Lower leg skin (tissue), 3 donors: ENCODE results near the gene IFT122.

Experiments
- CTCF ChIP-seq, 3 donors: fragments of 450-650 bp; IDR thresholded peaks; one replicate each; pipeline ENCODE4 v1.5.1; 2016; ENCODE audit warnings: antibody characterized with exemption in 3 of 3, mild to moderate bottlenecking in 3 of 3, moderate library complexity in 2 of 3
- POLR2A ChIP-seq, 2 donors: fragments of 450-650 bp; IDR thresholded peaks; one replicate each; pipeline ENCODE4 v1.6.1; 2016 to 2017; ENCODE audit warnings: antibody characterized with exemption in 2 of 2, mild to moderate bottlenecking in 1 of 2, moderate library complexity in 1 of 2

GRCh38 chr3:129500334-129500658, 60.3 kb downstream of the IFT122 start:
- no peak for TF ChIP-seq CTCF (IDR thresholded peaks at IDR 0.05)
- TF ChIP-seq POLR2A (IDR thresholded peaks at IDR 0.05), result no peak
